Endothelial cell of umbilical vein (primary cell): ENCODE data around the gene C3orf22. TPM values are rescaled to one million over a fixed set of nuclear protein-coding genes. Genes with fewer than 3 reads are reported as not detected.

ENCODE experiments used
- BruUV-seq: library from RNA; stranded (reverse); fragments of 400-500 nt; replicated peaks from 2 replicates; lab custom pipeline; 2021; lab: Mats Ljungman, UMichigan
- CTCF ChIA-PET: fragments of 300-600, 350-600 bp; sonication (Branson Sonifier 250); formaldehyde crosslinking; loops from one replicate; lab custom pipeline; 2021; ENCODE audit warnings: antibody characterized with exemption, inconsistent platforms; lab: Charles Lee
- POLR2A ChIA-PET: fragments of 300-600, 350-600 bp; sonication (Branson Sonifier 250); formaldehyde crosslinking; loops from one replicate; lab custom pipeline; 2021; ENCODE audit warnings: antibody characterized with exemption, inconsistent platforms; lab: Charles Lee
- DNase-seq: peaks from one replicate; pipeline ENCODE4 v3.0.0-alpha.2; 2011; ENCODE audit warnings: low read depth, low spot score
- FAIRE-seq: peaks from 2 replicates; lab custom pipeline; 2011; peaks lifted over from hg19 to GRCh38; lab: Jason Lieb, UNC
- H2AFZ ChIP-seq: 2 replicates; pipeline ENCODE4 v1.6.0; 2012; ENCODE audit warnings: low read depth, low read length, control low read depth, inconsistent platforms
- H3K27ac ChIP-seq: 2 replicates; pipeline ENCODE4 v1.5.1; 2011; ENCODE audit warnings: low read depth, mild to moderate bottlenecking, control low read depth, low read length, moderate library complexity; ENCODE audit not compliant: insufficient read depth
- H3K27me3 ChIP-seq, 2 experiments: 2 replicates each; pipeline versions ENCODE4 v1.6.0 to v1.6.1; 2011; ENCODE audit warnings: low read length in 2 of 2, mixed read lengths in 1 of 2; ENCODE audit not compliant: control insufficient read depth in 2 of 2, insufficient read depth in 2 of 2
- H3K36me3 ChIP-seq, 2 experiments: 2 replicates in 1 of 2; 3 replicates in 1 of 2; pipeline ENCODE4 v1.5.1; 2011; ENCODE audit warnings: low read length in 2 of 2, mild to moderate bottlenecking in 1 of 2, moderate library complexity in 1 of 2; ENCODE audit not compliant: control insufficient read depth in 2 of 2, insufficient read depth in 2 of 2; ENCODE audit errors: extremely low read depth in 1 of 2
- H3K4me1 ChIP-seq: 3 replicates; pipeline ENCODE4 v1.5.1; 2011; ENCODE audit warnings: mild to moderate bottlenecking, low read length; ENCODE audit not compliant: control insufficient read depth, insufficient read depth; ENCODE audit errors: extremely low read depth
- H3K4me2 ChIP-seq: 2 replicates; pipeline ENCODE4 v1.6.1; 2011; ENCODE audit warnings: low read length, control low read depth, mixed read lengths; ENCODE audit not compliant: insufficient read depth
- H3K4me3 ChIP-seq, 3 experiments: fragments of 200-600 bp in 1 of 3; sonication (generic), shearing (Covaris generic) in 1 of 3; replicated peaks in 1 of 3; 2 replicates each; pipeline ENCODE4 v1.5.1; 2011 to 2016; ENCODE audit warnings: control low read depth in 3 of 3, low read length in 3 of 3, mild to moderate bottlenecking in 2 of 3, inconsistent platforms in 1 of 3, low read depth in 1 of 3, moderate library complexity in 1 of 3; ENCODE audit not compliant: insufficient read depth in 1 of 3
- H3K79me2 ChIP-seq: 2 replicates; pipeline ENCODE4 v1.6.0; 2012; ENCODE audit warnings: low read length, inconsistent platforms; ENCODE audit not compliant: control insufficient read depth, insufficient read depth
- H3K9ac ChIP-seq: replicated peaks from 2 replicates; pipeline ENCODE3; 2011; ENCODE audit warnings: low read length, control low read depth; ENCODE audit not compliant: insufficient read depth; ENCODE audit errors: extremely low read depth
- H3K9me1 ChIP-seq: replicated peaks from 3 replicates; pipeline ENCODE4 v1.6.0; 2011; ENCODE audit warnings: mild to moderate bottlenecking, low read length; ENCODE audit not compliant: control insufficient read depth, insufficient read depth; ENCODE audit errors: extremely low read depth
- H3K9me3 ChIP-seq: replicated peaks from 2 replicates; pipeline ENCODE4 v1.5.1; 2012; ENCODE audit warnings: low read length, inconsistent platforms; ENCODE audit not compliant: control insufficient read depth, insufficient read depth
- H4K20me1 ChIP-seq: replicated peaks from 2 replicates; pipeline ENCODE3; 2011; ENCODE audit warnings: mild to moderate bottlenecking, low read length; ENCODE audit not compliant: control insufficient read depth, insufficient read depth; ENCODE audit errors: extremely low read depth
- EZH2 ChIP-seq: IDR thresholded peaks from 2 replicates; pipeline ENCODE4 v1.6.1; 2012; ENCODE audit warnings: borderline replicate concordance, low read depth, mild to moderate bottlenecking, moderate library complexity, low read length, inconsistent platforms; ENCODE audit not compliant: severe bottlenecking
- FOS ChIP-seq: IDR thresholded peaks from 2 replicates; pipeline ENCODE4 v1.6.1; 2011; ENCODE audit warnings: mild to moderate bottlenecking, low read length, moderate library complexity, borderline replicate concordance; ENCODE audit not compliant: insufficient read depth
- GATA2 ChIP-seq: IDR thresholded peaks from 2 replicates; pipeline ENCODE4 v1.7.0; 2011; ENCODE audit warnings: low read depth, mild to moderate bottlenecking, moderate library complexity, mixed read lengths, low read length; ENCODE audit not compliant: insufficient read length, insufficient read depth
- JUN ChIP-seq: IDR thresholded peaks from 2 replicates; pipeline ENCODE4 v1.6.1; 2011; ENCODE audit warnings: borderline replicate concordance, low read depth; ENCODE audit not compliant: insufficient read length, insufficient read depth
- MYC ChIP-seq: IDR thresholded peaks from one replicate; pipeline ENCODE4 v1.6.1; 2011; ENCODE audit warnings: mild to moderate bottlenecking, low read depth, low read length
- POLR2A ChIP-seq: IDR thresholded peaks from 2 replicates; pipeline ENCODE4 v1.6.1; 2012; ENCODE audit warnings: low read depth, mild to moderate bottlenecking, control low read depth, low read length
- POLR2AphosphoS5 ChIP-seq: IDR thresholded peaks from 2 replicates; pipeline ENCODE4 v1.6.1; 2012; ENCODE audit warnings: low read depth, mild to moderate bottlenecking, control low read depth, low read length, moderate library complexity; ENCODE audit not compliant: insufficient read depth
- dilution Hi-C: fragments of 300-500 bp; cut with MboI; formaldehyde crosslinking; loops from one replicate; pipeline ENCODE4 v1.15.0; 2019; ENCODE audit warnings: low sequenced_read_pairs; ENCODE audit not compliant: extremely low pct_ligation_motif_present
- intact Hi-C: fragments of 100-400 bp; cut with micrococcal nuclease; formaldehyde crosslinking; loops from one replicate; pipeline ENCODE4 v1.10.0; 2022
- polyA plus RNA-seq, 4 experiments: library from polyadenylated mRNA; depleted of rRNA in 3 of 4; stranded (reverse) in 3 of 4; unstranded in 1 of 4; fragments of >200 nt; gene quantifications; 2 replicates each; pipeline versions ENCODE4 v1.2.1 to v1.2.3, GENCODE V29; 2011 to 2012; ENCODE audit warnings: missing spikeins in 1 of 4
- total RNA-seq: library from RNA; stranded (reverse); gene quantifications from 2 replicates; pipeline ENCODE4 v1.2.3, GENCODE V29; 2021
- TF ChIP-seq, protein P1 (sequence below): IDR thresholded peaks from 2 replicates; pipeline ENCODE4 v1.6.1; 2011; ENCODE audit not compliant: insufficient read depth, insufficient read length
- TF ChIP-seq, protein P2 (sequence below), 2 donors: IDR thresholded peaks; 1 replicate in 1 of 2; 2 replicates in 1 of 2; pipeline ENCODE4 v1.5.1; 2011; ENCODE audit warnings: low read length in 2 of 2, mild to moderate bottlenecking in 2 of 2, moderate library complexity in 2 of 2, control low read depth in 1 of 2, inconsistent platforms in 1 of 2, low read depth in 1 of 2; ENCODE audit not compliant: insufficient read depth in 1 of 2; ENCODE audit errors: extremely low read depth in 1 of 2

The C3orf22 gene
- total and polyA plus RNA-seq, 2 donors (not counting 3 experiments of a cell fraction or from before 2014, with no cell fraction given), result not detected

DNA sequence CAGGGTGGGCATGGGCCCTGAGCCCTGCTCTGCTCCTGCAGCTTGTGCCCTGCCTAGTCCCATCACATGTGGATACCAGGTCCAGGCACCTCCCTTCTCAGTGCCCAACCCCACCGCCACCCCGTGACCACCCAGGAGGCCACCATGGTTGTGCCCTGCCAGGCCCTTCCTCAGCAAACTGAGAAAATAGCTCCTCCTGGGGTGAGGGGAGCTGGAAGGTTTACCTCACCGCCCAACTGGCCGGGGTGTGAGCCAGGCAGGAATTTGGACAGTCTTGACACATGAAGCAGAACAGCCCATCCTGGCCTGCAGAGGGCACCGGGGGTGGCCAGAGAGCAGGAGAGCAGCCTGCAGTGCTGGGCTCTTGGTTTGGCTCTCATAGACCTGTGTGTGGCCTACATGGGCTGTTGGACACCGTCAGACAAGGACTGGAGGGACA is 11.4 kb upstream of the C3orf22 start:
- FAIRE-seq, result no peak
- H2AFZ ChIP-seq, result no peak overlapping the region
- no peaks in the 10 kb centered on the region for H3K4me1 ChIP-seq
- no peaks in the 10 kb centered on the region for H3K9me1 ChIP-seq
- no peaks in the 10 kb centered on the region for H4K20me1 ChIP-seq
- intact Hi-C loops (no loop called here), dilution Hi-C loops (no loop called here)
- no peak overlapping the region for H3K9ac ChIP-seq
- ChIA-PET CTCF (interaction anchor here (0.8 kb wide), 2 partner anchors 13 to 15 kb away, joined by 4 read pairs; no protein-coding TSS in a partner anchor), POLR2A (no interaction called here)
- peaks cover 4 to 18% of the 10 kb centered on the region in 2 experiments for H3K27me3 ChIP-seq
- no peak overlapping the region for H3K27ac ChIP-seq
- H3K79me2 ChIP-seq, result no peaks in the 10 kb centered on the region
- no TSS peak for BruUV-seq
- no peak overlapping the region for H3K4me3 ChIP-seq
- H3K4me2 ChIP-seq, result no peak overlapping the region
- H3K36me3 ChIP-seq, result no peaks in the 10 kb centered on the region
- DNase-seq, result no peak
- TF ChIP-seq FOS (no peak), MYC (no peak)
- no peaks in the 10 kb centered on the region for H3K9me3 ChIP-seq

DNA sequence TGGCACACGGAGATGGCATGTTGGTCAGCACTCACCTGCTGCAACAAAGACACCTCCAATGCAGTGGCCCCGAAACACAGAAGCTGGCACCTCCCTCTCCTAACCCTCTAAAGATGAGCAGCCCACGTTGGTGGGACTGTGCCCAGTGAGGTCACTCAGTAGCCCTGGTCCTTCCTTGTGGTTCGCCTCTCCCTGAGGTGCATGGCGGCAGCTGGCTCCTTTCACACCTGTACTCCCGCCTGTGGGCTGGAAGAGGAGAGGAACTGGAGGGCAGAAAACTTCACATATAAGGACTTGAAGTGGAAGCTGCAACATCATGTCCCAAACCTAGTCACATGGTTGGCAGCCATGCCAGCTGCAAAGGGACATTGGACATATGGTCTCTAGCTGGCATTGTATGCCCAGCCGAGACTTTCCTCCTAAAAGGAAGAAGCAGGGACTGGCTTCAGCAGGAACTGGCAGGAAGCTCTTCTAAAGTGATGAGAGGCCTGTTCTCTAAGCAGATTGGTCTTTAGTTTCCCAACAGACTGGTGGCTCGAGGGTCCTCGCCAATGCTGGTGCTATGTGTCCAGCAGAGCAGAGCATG is 10.8 kb upstream of the C3orf22 start:
- no peaks in the 10 kb centered on the region for H3K4me1 ChIP-seq
- TF ChIP-seq MYC (no peak), JUN (no peak), POLR2AphosphoS5 (no peak), POLR2A (no peak), FOS (no peak), EZH2 (no peak), GATA2 (no peak)
- TF ChIP-seq, protein P1, sequence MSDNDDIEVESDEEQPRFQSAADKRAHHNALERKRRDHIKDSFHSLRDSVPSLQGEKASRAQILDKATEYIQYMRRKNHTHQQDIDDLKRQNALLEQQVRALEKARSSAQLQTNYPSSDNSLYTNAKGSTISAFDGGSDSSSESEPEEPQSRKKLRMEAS, result no peak
- TF ChIP-seq, protein P2, sequence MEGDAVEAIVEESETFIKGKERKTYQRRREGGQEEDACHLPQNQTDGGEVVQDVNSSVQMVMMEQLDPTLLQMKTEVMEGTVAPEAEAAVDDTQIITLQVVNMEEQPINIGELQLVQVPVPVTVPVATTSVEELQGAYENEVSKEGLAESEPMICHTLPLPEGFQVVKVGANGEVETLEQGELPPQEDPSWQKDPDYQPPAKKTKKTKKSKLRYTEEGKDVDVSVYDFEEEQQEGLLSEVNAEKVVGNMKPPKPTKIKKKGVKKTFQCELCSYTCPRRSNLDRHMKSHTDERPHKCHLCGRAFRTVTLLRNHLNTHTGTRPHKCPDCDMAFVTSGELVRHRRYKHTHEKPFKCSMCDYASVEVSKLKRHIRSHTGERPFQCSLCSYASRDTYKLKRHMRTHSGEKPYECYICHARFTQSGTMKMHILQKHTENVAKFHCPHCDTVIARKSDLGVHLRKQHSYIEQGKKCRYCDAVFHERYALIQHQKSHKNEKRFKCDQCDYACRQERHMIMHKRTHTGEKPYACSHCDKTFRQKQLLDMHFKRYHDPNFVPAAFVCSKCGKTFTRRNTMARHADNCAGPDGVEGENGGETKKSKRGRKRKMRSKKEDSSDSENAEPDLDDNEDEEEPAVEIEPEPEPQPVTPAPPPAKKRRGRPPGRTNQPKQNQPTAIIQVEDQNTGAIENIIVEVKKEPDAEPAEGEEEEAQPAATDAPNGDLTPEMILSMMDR (IDR thresholded peaks at IDR 0.05; ENCODE audit: extremely low read depth in 1 of 2, insufficient read depth in 1 of 2, low read depth in 1 of 2, low read length in 2 of 2), result no peak
- no peaks in the 10 kb centered on the region for H3K36me3 ChIP-seq
- H3K4me2 ChIP-seq, result no peak overlapping the region
- dilution Hi-C loops (no loop called here), intact Hi-C loops (no loop called here)
- H3K9me3 ChIP-seq, result no peaks in the 10 kb centered on the region
- DNase-seq (no peak), FAIRE-seq (no peak)
- peaks cover 6 to 18% of the 10 kb centered on the region in 2 experiments for H3K27me3 ChIP-seq
- H3K4me3 ChIP-seq, result no peak overlapping the region
- BruUV-seq, result no TSS peak
- H4K20me1 ChIP-seq, result no peaks in the 10 kb centered on the region
- H2AFZ ChIP-seq, result no peak overlapping the region
- ChIA-PET CTCF (interaction anchor here (0.8 kb wide), 2 partner anchors 13 to 14 kb away, joined by 4 read pairs; no protein-coding TSS in a partner anchor), POLR2A (no interaction called here)
- H3K9me1 ChIP-seq, result no peaks in the 10 kb centered on the region
- no peaks in the 10 kb centered on the region for H3K79me2 ChIP-seq
- H3K9ac ChIP-seq, result no peak overlapping the region
- H3K27ac ChIP-seq, result no peak overlapping the region
